NCI-H510A treated with DMSO at 0.1 percent for 48 hours (cell line): ENCODE data around the gene NMUR1.

Experiments
- DNase-seq: peaks from one replicate; lab custom pipeline; 2025; lab: John Stamatoyannopoulos, UW

Gene NMUR1

DNA sequence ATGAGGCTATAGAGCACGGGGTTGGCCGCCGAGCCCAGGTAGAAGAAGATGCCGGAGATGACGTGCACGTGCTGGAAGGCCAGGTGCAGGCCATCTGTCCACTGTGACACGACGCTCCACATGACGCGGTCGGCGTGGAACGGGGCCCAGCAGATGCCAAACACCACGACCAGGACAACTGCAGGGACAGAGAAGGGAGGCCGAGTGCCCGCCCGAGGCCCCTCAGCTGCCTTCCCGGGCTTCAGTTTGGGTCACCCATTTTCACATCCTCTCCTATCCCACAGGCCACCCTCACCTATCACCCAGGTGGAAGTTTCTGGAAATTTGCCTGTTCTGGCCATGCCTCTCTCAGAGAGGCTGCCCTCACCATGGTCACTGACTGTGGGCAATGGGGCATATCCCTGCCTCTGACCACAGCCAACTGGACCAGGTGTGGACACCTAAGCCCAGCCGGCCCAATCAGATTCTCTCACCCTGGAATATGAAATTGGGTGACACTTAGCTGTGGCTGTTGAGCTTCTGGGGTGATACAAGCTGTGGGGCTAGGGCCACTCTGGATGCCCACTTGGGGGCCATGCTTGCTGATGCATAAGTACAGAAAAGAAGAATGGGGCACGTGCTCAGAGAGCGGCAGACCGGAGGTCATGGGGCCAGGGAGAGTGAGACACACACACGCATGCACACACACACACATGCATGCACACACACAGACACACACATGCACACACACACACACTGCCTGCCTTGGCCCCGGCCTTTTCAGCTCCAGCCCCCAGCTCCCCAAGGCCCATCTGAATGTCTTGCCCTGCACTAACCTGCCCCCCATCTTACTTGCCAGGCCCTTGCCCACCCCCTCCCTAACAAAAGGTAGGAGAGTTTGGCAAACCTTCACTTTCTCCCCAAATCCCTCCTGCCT, 4.7 kb downstream of the NMUR1 start:
- no peak for DNase-seq

DNA sequence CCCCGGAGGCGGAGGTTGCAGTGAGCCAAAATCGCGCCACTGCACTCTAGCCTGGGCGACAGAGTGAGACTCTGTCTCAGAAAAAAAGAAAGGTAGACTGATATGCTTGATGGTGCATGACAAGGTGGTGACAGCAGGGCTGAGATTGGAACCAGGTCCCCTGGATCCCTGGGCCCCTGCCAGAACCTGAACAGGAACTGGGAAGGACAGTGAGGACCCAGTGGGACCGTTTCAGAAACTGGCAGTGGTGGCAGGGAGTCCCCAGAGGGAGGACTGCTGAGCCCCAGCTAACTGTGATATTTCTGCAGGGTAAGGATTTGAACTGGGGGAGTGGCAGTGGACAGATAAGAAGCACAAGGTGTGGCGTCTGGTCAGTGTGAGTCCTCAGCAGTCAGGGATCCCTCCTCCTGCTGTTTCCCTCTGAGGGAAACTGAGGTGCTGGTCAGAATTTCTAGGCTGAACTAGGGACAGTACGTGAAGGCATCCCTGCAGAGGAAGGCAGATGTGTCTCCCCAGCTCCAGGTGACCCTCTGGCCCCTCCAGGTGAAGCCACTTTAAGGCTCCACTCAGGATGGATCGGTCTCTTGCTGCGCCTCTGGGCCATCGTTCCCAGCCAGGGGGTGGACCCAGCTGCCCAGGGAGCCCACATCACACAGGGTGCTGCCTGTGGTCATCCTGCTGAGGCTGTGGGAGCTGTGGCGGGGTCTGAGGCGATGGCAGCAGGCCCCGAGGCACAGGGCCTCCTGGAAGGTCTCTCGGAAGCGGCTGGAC, 5.6 kb downstream of the NMUR1 start:
- no peak for DNase-seq

DNA sequence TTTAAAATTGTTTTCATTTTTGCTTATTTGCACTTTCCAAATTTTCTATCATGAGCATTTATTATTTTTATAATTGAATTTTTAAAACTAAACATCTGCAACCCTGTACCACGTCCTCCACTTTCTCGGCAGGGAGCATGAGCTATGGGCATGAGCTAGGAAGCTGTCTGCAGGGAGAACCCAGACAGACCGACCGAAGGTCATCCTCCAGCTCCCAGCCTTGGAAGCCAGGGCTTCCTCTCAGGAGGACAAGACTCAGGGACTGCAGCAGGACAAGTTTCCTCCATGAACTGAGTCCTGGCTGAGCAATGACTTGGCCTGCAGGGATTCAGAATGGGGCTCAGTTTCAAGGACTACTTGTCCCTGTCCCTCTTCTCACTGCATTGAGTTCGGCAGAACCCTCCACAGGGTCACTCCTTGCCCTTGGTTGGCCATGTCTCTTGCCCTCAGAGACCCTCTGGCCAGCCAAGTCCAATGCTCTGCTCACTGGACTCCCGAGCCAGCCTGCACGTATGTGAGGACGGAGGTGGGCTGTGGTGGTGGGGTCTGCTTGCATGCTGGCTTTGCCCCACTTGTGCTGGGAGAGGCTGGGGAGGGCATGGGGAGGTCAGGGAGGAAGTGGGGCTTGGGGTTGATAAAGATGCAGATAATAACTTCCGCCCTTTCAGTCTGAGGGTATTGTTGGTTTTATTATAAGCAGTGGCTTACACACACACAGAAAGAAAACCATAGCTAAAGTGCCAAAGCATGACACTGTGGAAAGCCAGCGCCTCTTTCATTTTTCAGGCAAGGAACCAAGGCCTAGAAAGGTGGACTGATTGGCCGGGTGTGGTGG, 6.6 kb downstream of the NMUR1 start:
- no peak for DNase-seq

GRCh38 chr2:231522418-231523180, 7.6 kb downstream of the NMUR1 start:
- DNase-seq = no peak

- no peak for DNase-seq
Measured at GRCh38 chr2:231521443-231521842, 8.8 kb downstream of the NMUR1 start.

DNA sequence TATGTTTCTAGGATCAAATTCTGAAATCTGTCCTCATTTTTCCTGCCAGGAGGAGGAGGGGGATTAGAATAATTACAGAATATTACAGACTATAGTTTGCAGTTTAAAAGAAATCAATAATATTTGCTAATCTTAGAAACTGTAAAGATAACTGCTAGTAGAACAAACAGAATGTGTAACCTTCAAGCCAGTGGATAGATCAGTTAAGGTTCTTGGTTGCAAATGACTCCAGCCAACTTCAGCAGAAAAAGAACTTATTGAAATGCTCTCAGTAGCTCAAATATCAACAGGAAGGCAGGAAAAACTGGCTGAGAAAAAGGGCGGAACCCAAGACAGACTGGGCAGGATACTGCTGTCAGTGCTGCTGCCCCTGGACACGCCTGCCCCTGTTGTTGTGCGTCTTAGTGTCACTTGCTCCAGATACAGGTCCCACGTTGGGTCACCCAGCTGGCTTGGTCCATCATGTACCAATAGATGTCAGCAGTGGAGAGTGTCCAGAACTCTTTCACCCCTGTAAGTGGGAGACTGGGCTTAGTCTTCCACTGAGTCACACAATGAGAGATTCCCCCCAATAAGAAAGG, 10.2 kb downstream of the NMUR1 start:
- no peak for DNase-seq

- no peak for DNase-seq
Measured at GRCh38 chr2:231518771-231519170, 11.5 kb downstream of the NMUR1 start.

- no peak for DNase-seq
Measured at GRCh38 chr2:231515603-231516002, 14.6 kb downstream of the NMUR1 start.

DNA sequence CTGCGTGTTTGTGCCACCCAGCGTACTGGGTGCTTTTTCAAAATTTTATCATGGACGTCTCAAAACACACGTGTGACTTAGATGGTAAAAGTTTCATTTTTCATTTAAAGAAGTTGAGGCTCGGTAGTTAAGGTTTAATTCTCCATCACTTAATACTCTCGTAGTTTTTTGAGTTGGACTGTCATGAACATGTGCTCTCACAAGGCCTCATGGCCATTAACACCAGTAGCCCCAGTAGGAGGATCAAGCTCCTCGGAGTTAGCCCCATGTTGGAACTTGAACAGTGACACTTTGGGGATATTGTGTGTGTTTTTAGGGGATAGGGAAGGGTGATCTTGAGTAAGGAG, 15.3 kb downstream of the NMUR1 start:
- no peak for DNase-seq

DNA sequence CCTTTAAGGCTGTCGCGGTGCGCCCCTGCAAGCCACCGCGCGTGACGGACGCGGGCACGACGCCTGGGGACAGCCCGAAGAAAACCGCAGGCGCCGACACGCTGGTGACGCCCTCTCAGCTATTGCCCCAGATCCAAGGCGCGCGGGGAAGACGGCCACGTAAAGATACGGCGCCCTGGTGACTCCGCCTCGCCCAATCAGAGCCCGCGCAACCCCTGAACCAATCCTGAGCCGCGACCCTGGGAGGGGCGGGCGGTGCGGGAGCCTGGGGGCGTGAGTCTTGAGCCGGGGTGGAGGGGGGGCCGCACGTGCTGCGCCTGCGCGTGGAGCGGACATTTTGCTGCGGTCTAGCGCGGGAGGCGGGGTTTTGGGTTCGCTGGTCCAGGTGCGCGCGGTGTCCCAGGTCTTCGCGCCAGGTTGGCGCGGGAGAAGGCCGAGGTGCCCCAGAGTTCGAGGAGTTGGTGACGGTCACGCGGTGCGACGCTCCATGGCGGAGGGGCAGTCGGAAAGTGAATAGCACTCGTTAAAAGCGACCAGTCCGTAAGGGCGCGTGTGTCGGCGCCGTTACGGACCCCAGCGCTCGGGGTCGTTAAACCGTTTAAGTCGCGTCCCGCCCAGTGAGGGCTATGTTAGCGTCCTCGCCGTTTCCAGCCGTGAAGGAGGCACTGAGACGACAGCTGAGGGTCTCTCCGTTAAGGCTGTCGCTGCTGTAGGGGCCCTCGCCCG, 15.9 kb downstream of the NMUR1 start:
- DNase-seq = peak; percentile 99

DNA sequence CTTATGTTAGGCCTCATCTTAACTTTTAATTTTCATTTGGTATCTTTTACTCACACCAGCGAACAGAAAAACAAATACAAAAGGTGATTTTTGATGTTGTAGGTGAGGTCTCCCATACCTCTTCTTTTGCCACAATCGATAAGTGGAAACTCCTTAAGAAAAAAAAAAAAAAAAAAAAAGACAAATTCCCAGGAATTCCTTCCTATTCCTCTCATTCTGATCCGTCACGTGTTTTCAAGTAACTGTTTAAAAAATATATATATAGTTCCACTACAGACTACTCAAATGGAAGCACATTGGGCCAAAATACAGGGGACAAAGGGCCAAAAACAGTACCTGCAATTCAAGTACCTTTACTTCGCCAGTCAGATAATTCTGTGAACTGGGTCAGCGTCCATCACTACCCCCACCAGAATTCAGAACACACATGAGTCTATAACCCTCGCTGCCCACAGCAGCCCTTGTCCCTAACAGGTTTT, 16.5 kb downstream of the NMUR1 start:
- DNase-seq = no peak

- DNase-seq = no peak
Measured at GRCh38 chr2:231512222-231512621, 18.0 kb downstream of the NMUR1 start.

- no peak for DNase-seq
Measured at GRCh38 chr2:231503766-231504165, 26.5 kb downstream of the NMUR1 start.

- DNase-seq = no peak
Measured at GRCh38 chr2:231502596-231502995, 27.6 kb downstream of the NMUR1 start.

DNA sequence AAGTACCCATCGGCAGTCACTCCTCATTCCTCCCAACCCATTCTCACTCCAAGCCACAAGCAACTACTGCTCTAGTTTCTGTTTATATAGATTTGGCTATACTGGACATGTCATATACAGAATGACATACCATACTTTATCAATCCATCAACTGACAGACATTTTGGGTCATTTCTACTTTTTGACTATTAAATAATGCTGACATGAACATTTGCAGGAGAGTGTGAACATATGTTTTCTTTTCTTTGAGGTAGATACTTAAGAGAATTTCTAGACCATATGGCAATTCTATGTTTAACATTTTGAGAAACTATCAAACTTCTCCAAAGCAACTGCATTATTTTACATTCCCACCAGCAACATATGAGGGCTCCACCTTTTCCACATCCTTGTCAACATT, 32.6 kb downstream of the NMUR1 start:
- DNase-seq = no peak

- DNase-seq = no peak
Measured at GRCh38 chr2:231494669-231495068, 35.6 kb downstream of the NMUR1 start.

DNA sequence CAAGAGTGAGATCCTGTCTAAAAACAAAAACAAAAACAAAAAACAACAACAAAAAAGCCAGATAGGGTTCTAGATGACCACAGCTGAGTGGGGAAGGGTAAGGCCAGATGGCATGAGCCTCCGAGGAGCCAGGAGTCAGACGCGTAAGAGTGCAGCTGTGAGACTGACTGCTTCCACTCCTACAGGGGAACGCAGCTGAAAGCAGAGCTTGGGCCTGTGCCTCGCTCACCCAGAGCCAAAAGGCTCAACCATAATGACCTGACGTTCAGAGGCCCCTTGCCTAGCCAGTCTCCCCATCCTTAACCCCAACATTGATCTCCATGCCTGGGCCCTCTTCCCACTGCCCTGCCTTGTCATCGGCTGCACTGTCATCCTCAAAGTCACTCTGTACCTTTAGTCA, 39.4 kb downstream of the NMUR1 start:
- DNase-seq = no peak

DNA sequence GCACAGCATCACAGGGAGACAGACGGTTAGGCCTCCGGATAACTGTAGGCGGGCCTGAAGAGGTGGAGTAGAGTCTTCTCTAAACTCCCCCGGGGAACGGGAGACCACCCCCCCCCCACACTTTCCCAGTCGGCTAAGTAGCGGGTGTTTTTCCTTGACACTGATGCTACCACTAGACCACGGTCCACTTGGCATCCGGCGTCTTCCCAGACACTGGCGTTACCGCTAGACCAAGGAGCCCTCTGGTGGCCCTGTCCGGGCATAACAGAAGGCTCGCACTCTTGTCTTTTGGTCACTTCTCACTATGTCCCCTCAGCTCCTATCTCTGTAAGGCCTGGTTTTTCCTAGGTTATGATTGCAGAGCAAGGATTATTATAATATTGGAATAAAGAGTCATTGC, 40.3 kb downstream of the NMUR1 start:
- no peak for DNase-seq

- DNase-seq = no peak
Measured at GRCh38 chr2:231488331-231488730, 41.9 kb downstream of the NMUR1 start.

GRCh38 chr2:231486851-231487596, 43.2 kb downstream of the NMUR1 start:
- no peak for DNase-seq
